Posterior vena cava (tissue), 2 donors: ENCODE data around the gene GUCD1. TPM values are rescaled to one million over a fixed set of nuclear protein-coding genes. Genes with fewer than 3 reads are reported as not detected.
"Not testable (repeated sequence)": the region's sequence is repeated elsewhere in the genome, so short reads cannot be mapped to it uniquely, and the experiment has no call there.

Source experiments
- DNase-seq: peaks from one replicate; pipeline ENCODE4 v3.0.0-alpha.2; 2020; ENCODE audit warnings: low spot score
- intact Hi-C, 2 donors: fragments of 100-400 bp; cut with DNase I; formaldehyde crosslinking; loops; one replicate each; pipeline versions ENCODE4 v1.14.1 to v1.14.2; 2022 to 2023
- total RNA-seq, 2 donors: library from RNA; stranded (reverse); fragmentation: NEBNext Ultra II Directional; extraction: Animal tissue kit (Norgen Biotek cat#: 25700); gene quantifications; one replicate each; pipeline ENCODE4 v1.2.1, GENCODE V29; 2021
- donor health status: DM: yes; HTN: yes; CAD: no.
- donor health status: DM: yes; HTN: yes; CAD: no.

The GUCD1 gene
- total RNA-seq, 2 donors from 2014 or later, result 73.5 to 82.1 TPM

DNA sequence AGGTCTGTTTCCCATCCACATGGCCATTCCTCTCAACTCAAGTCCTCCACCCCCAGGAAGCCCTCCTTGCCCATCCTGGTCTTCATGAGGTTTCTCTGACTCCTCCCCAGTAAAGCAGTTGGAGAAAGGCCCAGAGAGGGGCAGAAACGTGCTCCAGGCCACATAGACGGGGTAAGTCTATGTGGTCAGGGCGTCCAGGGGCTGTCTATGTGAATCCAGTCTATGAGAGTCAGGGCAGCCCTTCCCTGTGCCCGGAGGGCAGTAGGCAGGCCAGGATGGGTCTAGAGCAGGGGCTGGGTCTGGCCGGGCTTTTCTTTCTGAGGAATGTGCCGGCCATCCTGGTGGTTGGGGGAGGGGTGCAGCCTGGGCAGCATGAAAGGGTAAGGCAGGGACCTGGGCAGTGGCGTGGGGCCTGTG lies 11.7 kb downstream of the GUCD1 start:
- intact Hi-C loops, result no loop called here
- no peak for DNase-seq

DNA sequence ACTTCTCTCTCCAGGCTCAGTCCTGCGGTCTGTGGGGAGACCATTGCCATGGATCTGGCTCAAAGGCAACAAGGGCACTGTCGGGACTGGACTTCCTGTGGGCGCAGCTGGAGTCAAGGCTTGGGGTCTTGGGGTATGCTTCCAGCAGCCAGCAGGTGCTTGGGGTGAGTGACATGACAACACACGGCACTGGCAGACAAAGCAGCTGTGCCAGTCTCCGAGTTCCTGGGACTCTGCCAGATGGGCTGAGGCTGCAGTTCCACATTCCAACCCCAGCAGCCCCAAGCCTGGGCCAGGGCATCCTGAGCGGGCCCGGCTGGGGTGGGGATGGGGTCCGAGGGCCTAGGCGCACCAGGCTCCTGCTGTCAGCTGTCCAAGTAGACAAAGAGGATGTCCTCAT lies 12.3 kb downstream of the GUCD1 start:
- intact Hi-C loops, result no loop called here
- DNase-seq, result no peak

- no peak for DNase-seq
- intact Hi-C loops, result no loop called here
Measured at GRCh38 chr22:24541681-24542515, 13.0 kb downstream of the GUCD1 start.

DNA sequence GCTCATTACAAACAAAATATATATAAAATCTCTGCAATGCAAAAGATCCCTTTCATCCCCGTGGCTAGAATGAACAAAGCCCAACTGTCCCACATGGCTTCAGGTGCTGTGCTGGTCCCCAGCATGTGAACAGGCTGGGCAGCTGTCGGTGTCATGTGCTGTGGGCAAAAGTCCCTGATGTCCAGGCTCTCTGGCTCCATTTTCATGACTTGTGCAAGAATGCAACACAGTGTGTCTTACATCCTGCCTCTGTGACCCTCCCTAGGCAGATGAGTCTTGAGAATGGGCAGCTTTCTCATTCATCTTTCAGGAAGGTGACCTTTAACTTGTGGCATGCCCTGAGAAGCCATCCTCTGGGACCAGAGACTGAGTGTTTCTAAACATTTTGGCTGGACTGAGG lies 14.5 kb downstream of the GUCD1 start:
- intact Hi-C loops, result no loop called here
- DNase-seq, result no peak

DNA sequence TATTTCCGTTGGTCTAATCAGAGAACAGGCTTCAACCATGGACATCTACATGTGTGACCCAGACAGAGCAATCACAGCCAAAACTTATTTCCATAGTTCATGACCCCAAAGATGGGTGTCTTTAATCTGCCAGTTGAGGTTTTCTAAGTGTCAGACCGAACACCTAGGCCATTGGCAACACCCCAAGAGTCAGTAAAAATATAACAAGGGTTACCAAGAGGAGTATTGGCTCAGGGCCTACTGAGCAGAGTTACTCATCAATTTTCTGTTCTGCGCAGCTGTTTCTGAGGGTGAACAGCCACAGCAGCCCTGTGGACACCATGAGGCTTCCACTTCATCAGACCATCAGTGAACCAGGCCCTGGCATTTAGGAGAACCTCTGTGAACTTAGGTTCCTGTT lies 18.8 kb downstream of the GUCD1 start:
- intact Hi-C loops, result no loop called here
- no peak for DNase-seq

DNA sequence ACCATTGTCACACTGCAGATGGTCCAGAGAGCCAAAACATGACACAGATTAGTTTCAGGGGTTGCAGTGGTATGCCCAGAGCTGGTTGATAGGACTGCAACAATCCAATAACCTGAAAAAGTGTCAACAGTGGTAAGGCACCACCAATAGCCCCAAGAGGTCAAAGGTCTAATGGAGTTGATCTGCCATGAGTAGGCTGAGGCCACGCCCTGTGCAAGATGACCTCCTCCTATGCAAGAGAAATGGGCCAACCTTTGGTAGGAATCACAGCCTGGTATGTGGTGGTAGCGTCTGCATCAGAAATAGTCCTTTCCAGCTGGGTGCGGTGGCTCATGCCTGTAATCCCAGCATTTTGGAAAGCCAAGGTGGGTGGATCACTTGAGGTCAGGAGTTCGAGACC lies 19.6 kb downstream of the GUCD1 start:
- intact Hi-C loops, result no loop called here
- DNase-seq, result no peak

DNA sequence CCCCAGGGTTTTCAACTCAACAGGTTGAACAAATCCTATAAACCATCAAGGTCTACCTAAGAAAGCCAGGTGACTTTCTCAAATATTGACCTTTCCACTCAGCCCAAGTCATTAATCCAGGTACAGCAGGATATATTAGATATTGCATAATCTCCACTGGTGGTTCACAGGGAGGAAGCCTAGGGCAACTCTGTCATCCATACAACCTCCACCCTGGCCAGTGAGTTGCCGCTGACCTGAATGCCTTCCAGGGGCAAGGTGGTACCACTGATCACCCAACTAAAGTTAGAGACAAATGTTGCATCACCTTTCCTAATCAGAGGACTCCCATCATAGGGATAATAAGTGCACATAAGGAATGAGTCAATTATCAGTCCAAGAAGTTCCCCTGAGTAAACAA lies 22.9 kb downstream of the GUCD1 start:
- intact Hi-C loops, result no loop called here
- no peak for DNase-seq

DNA sequence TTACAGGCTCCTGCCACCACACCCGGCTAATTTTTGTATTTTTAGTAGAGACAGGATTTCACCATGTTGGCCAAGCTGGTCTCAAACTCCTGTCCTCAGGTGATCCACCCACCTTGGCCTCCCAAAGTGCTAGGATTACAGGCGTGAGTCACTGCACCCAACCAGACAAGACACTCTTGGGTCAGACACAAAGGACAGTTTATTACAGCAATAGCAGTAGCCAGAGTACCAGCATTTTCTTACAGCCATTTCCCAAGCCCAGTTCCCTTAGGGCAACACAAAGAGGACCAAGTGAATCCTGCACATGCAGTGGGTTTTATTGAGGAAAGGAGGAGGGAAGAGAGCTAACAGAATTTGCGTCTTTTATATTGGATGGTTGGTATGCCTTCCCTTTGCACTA lies 24.0 kb downstream of the GUCD1 start:
- intact Hi-C loops, DNase-seq: not testable (repeated sequence)

DNA sequence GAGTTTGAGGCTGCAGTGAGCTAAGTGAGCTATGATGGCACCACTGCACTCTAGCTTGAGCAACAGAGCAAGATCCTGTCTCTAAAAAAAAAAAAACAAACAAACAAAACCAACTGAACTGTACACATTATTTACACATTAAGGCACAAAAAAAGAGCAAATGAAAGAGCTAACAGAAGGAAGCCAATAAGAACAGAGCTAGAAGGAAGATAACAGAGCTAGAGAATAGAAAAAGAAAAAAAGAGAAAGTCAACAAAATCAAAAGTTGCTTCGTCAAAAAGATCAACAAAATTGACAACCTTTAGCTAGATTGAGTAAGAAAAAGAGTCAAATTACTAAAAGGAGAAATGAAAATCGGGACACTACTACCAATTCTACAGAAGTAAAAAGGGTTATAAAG lies 25.0 kb downstream of the GUCD1 start:
- intact Hi-C loops, result loop anchor here in 1 of 2 donors (10.0 kb wide), 1 partner anchor 205 kb away; no protein-coding TSS in a partner anchor
- no peak for DNase-seq

DNA sequence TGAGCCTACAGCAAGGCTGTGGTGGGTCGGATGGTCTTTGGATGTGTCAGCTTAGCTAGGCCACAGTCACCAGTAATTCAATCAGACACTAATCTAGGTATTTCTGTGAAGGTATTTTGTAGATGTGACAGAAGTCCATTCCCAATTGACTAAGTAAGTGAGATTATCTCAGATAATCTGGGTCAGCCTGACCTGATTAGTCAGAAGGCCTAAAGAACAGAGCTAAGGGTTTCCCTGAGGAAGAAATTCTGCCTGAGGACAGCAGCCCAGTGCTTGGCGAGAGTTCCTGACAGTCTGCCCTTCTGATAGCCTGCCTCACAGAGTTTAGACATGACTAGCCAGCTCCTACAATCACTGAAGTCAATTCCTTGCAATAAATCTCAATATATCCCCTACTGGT lies 28.7 kb downstream of the GUCD1 start:
- DNase-seq, result no peak
- intact Hi-C loops, result loop anchor here in 1 of 2 donors (10.0 kb wide), 1 partner anchor 201 kb away; no protein-coding TSS in a partner anchor

DNA sequence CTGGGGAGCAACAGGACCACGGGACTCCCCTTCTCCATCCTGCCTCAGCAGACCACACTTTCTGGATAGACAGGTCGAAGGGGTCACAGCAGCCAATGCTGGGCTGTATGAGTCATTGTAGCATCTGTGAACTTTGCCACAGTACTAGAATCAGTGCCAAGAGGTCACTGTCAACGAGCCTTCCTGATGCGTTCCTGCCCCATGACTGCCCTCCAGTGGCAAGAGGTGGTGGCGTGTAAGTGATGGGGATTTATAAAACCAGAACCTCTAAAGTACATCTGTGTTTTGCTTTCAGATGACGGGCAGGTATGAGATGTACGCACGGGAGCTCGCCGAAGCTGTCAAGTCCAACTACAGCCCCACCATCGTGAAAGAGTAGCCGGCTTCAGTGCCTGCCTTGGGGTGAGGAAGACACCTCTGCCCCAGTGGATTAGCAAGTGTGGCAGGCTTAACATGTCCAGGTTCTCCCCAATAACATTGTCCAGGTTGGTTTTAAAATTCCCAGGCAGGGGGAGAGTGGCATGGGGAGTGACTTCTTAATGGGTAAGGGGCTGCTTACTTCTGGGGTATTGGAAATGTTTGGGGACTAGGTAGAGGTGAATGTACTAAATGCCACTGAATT lies 29.4 kb downstream of the GUCD1 start:
- DNase-seq, result peak; percentile 94
- intact Hi-C loops, result loop anchor here in 1 of 2 donors (10.0 kb wide), 1 partner anchor 201 kb away; no protein-coding TSS in a partner anchor

GRCh38 chr22:24523873-24524272 lies 31.1 kb downstream of the GUCD1 start:
- intact Hi-C loops, result loop anchor here (5.0 to 10.0 kb wide), 2 partner anchors 102 to 199 kb away; no protein-coding TSS in a partner anchor
- DNase-seq, result no peak

GRCh38 chr22:24521791-24522245 lies 33.1 kb downstream of the GUCD1 start:
- no peak for DNase-seq
- intact Hi-C loops, result loop anchor here (5.0 to 10.0 kb wide), 2 partner anchors 100 to 197 kb away; no protein-coding TSS in a partner anchor

GRCh38 chr22:24519496-24519895 lies 35.4 kb downstream of the GUCD1 start:
- no peak for DNase-seq
- intact Hi-C loops, result no loop called here

- intact Hi-C loops, result no loop called here
- no peak for DNase-seq
Measured at GRCh38 chr22:24518771-24519485, 36.0 kb downstream of the GUCD1 start.

- no peak for DNase-seq
- intact Hi-C loops, result no loop called here
Measured at GRCh38 chr22:24518228-24518627, 36.7 kb downstream of the GUCD1 start.

GRCh38 chr22:24517446-24517845 lies 37.5 kb downstream of the GUCD1 start:
- intact Hi-C loops, result no loop called here
- DNase-seq, result no peak

- DNase-seq, result no peak
- intact Hi-C loops, result no loop called here
Measured at GRCh38 chr22:24516301-24516737, 38.6 kb downstream of the GUCD1 start.

GRCh38 chr22:24515027-24515338 lies 40.0 kb downstream of the GUCD1 start:
- DNase-seq, result no peak
- intact Hi-C loops, result no loop called here
